DMS79 treated with DMSO at 0.1 percent for 48 hours (cell line): Measurements from ENCODE around the gene BRINP3.

Source experiments
- DNase-seq: peaks from one replicate; lab custom pipeline; 2025; lab: John Stamatoyannopoulos, UW

Gene BRINP3

GRCh38 chr1:190322274-190322673, 155.4 kb downstream of the BRINP3 start:
- DNase-seq = no peak

- no peak for DNase-seq
These were observed 156.7 kb downstream of the BRINP3 start for GRCh38 chr1:190320952-190321351.

GRCh38 chr1:190312763-190313162, 164.9 kb downstream of the BRINP3 start:
- DNase-seq = no peak

GRCh38 chr1:190303501-190303900, 174.2 kb downstream of the BRINP3 start:
- DNase-seq = no peak

- DNase-seq = no peak
These were observed 181.2 kb downstream of the BRINP3 start for GRCh38 chr1:190296453-190296852.

- no peak for DNase-seq
These were observed 187.8 kb downstream of the BRINP3 start for GRCh38 chr1:190289897-190290296.

GRCh38 chr1:190286111-190286510, 191.6 kb downstream of the BRINP3 start:
- DNase-seq = no peak

GRCh38 chr1:190277107-190277506, 200.6 kb downstream of the BRINP3 start:
- DNase-seq = no peak

GRCh38 chr1:190274721-190275120, 202.9 kb downstream of the BRINP3 start:
- no peak for DNase-seq

GRCh38 chr1:190273161-190273560, 204.5 kb downstream of the BRINP3 start:
- no peak for DNase-seq

GRCh38 chr1:190262538-190262937, 215.1 kb downstream of the BRINP3 start:
- no peak for DNase-seq

GRCh38 chr1:190259424-190259823, 218.2 kb downstream of the BRINP3 start:
- DNase-seq = no peak

- no peak for DNase-seq
These were observed 219.7 kb downstream of the BRINP3 start for GRCh38 chr1:190258003-190258402.

GRCh38 chr1:190252046-190252445, 225.6 kb downstream of the BRINP3 start:
- DNase-seq = no peak

- DNase-seq = no peak
These were observed 227.3 kb downstream of the BRINP3 start for GRCh38 chr1:190250368-190250767.

- DNase-seq = no peak
These were observed 233.3 kb downstream of the BRINP3 start for GRCh38 chr1:190244406-190244805.

- no peak for DNase-seq
These were observed 234.6 kb downstream of the BRINP3 start for GRCh38 chr1:190243056-190243455.

GRCh38 chr1:190226006-190226405, 251.7 kb downstream of the BRINP3 start:
- DNase-seq = no peak

GRCh38 chr1:190212450-190212849, 265.2 kb downstream of the BRINP3 start:
- no peak for DNase-seq

GRCh38 chr1:190207733-190208132, 269.9 kb downstream of the BRINP3 start:
- no peak for DNase-seq

GRCh38 chr1:190205713-190206112, 272.0 kb downstream of the BRINP3 start:
- DNase-seq = no peak

- DNase-seq = no peak
These were observed 281.6 kb downstream of the BRINP3 start for GRCh38 chr1:190196020-190196419.

- DNase-seq = no peak
These were observed 284.1 kb downstream of the BRINP3 start for GRCh38 chr1:190193508-190194115.

GRCh38 chr1:190192627-190193026, 285.0 kb downstream of the BRINP3 start:
- no peak for DNase-seq

GRCh38 chr1:190183588-190183987, 294.1 kb downstream of the BRINP3 start:
- no peak for DNase-seq
